GM21360 (cell line): ENCODE results near the gene MVB12B.
"Not testable (repeated sequence)": the region's sequence is repeated elsewhere in the genome, so short reads cannot be mapped to it uniquely, and the experiment has no call there.

ENCODE experiments used
- ATAC-seq: cut with Tn5 transposase; IDR thresholded peaks from one replicate; pipeline ENCODE4 v1.9.1; 2021; ENCODE audit warnings: mild to moderate bottlenecking, moderate library complexity; ENCODE audit not compliant: unreplicated experiment

Gene MVB12B

GRCh38 chr9:126464694-126465441 lies 138.2 kb downstream of the MVB12B start:
- ATAC-seq = no peak

GRCh38 chr9:126465977-126466376 lies 139.3 kb downstream of the MVB12B start:
- no peak for ATAC-seq

- ATAC-seq = no peak
These were observed 141.7 kb downstream of the MVB12B start for GRCh38 chr9:126468141-126468825.

- no peak for ATAC-seq
These were observed 143.8 kb downstream of the MVB12B start for GRCh38 chr9:126470241-126470993.

GRCh38 chr9:126471084-126471624 lies 144.5 kb downstream of the MVB12B start:
- ATAC-seq = no peak

GRCh38 chr9:126472198-126472947 lies 145.7 kb downstream of the MVB12B start:
- no peak for ATAC-seq

GRCh38 chr9:126472948-126473298 lies 146.3 kb downstream of the MVB12B start:
- ATAC-seq = no peak

- no peak for ATAC-seq
These were observed 147.7 kb downstream of the MVB12B start for GRCh38 chr9:126474206-126474765.

GRCh38 chr9:126474786-126475485 lies 148.3 kb downstream of the MVB12B start:
- no peak for ATAC-seq

- no peak for ATAC-seq
These were observed 149.4 kb downstream of the MVB12B start for GRCh38 chr9:126475933-126476555.

GRCh38 chr9:126477432-126477831 lies 150.8 kb downstream of the MVB12B start:
- not testable (repeated sequence) for ATAC-seq

GRCh38 chr9:126478216-126478981 lies 151.8 kb downstream of the MVB12B start:
- ATAC-seq = no peak

GRCh38 chr9:126479515-126479914 lies 152.9 kb downstream of the MVB12B start:
- ATAC-seq = no peak

GRCh38 chr9:126480813-126481212 lies 154.2 kb downstream of the MVB12B start:
- ATAC-seq = no peak

- no peak for ATAC-seq
These were observed 155.2 kb downstream of the MVB12B start for GRCh38 chr9:126481862-126482261.

GRCh38 chr9:126482361-126483044 lies 155.9 kb downstream of the MVB12B start:
- ATAC-seq = no peak

- no peak for ATAC-seq
These were observed 156.9 kb downstream of the MVB12B start for GRCh38 chr9:126483468-126484073.

GRCh38 chr9:126485662-126486061 lies 159.0 kb downstream of the MVB12B start:
- no peak for ATAC-seq
